Activated CD8-positive, alpha-beta memory T cell treated with anti-CD3 and anti-CD28 coated beads, Interleukin-2, amount 10 ng/mL, durations not matched to agents 7 days and 5 days (primary cell): ENCODE data around the gene GGT7. TPM values are rescaled to one million over a fixed set of nuclear protein-coding genes. Genes with fewer than 3 reads are reported as not detected.
A peak's percentile ranks its signal among the peaks of the same experiment; 100 is the strongest.
"Not testable (repeated sequence)": the region's sequence is repeated elsewhere in the genome, so short reads cannot be mapped to it uniquely, and the experiment has no call there.

ENCODE experiments used
- ATAC-seq: fragments of 150-1000 bp; cut with Tn5 transposase; one replicate; pipeline ENCODE4 v1.10.0; 2021; ENCODE audit warnings: moderate library complexity
- CTCF ChIA-PET: fragments of 350-600 bp; sonication (Branson Sonifier 250); formaldehyde crosslinking; loops from one replicate; lab custom pipeline; 2021; ENCODE audit warnings: antibody characterized with exemption; lab: Charles Lee
- DNase-seq: peaks from one replicate; pipeline ENCODE4 v3.0.0-alpha.2; 2020
- H3K27ac Mint-ChIP-seq: one replicate; pipeline ENCODE4 v1.8.0; 2021; ENCODE audit warnings: mild to moderate bottlenecking, mixed read lengths
- H3K27me3 Mint-ChIP-seq: one replicate; pipeline ENCODE4 v1.8.0; 2021; ENCODE audit warnings: mixed read lengths
- H3K36me3 Mint-ChIP-seq: one replicate; pipeline ENCODE4 v1.8.0; 2021; ENCODE audit warnings: mild to moderate bottlenecking, mixed read lengths
- H3K4me1 Mint-ChIP-seq: one replicate; pipeline ENCODE4 v1.8.0; 2021; ENCODE audit warnings: mixed read lengths
- H3K4me3 Mint-ChIP-seq: one replicate; pipeline ENCODE4 v1.8.0; 2021; ENCODE audit warnings: mild to moderate bottlenecking, moderate library complexity, mixed read lengths
- H3K9me3 Mint-ChIP-seq: one replicate; pipeline ENCODE4 v1.8.0; 2022; ENCODE audit warnings: low read depth, mixed read lengths
- total RNA-seq, 2 experiments: library from RNA; stranded (reverse); gene quantifications; one replicate each; pipeline ENCODE4 v1.2.3, GENCODE V29; 2021

GGT7 gene
- total RNA-seq, 2 experiments from 2014 or later = 3.5 to 4.6 TPM

DNA sequence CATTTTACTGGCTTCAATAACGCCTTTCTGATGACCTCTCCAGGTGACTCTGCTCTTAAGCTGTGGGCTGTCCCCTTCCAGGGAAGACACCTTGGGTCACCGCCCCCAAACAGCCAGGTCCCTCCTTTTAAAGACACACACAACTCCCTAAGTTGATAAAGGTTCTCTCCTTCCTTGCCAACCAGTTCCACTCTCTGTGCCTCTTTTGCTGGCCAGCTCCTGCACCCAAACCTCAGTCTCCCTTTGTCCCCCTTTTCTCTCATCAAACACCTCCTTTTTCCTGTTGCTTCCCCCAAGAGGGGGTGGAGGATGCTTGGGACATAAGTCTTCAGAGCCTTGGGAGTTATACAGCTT lies 48.2 kb downstream of the GGT7 start:
- peaks cover 7% of the 10 kb centered on the region for H3K36me3 Mint-ChIP-seq
- no peaks in the 10 kb centered on the region for H3K9me3 Mint-ChIP-seq
- ATAC-seq (peak; percentile 74), DNase-seq (peak; percentile 87)
- H3K27me3 Mint-ChIP-seq = peaks cover 4% of the 10 kb centered on the region
- CTCF ChIA-PET = interaction anchor here (0.8 to 2.6 kb wide), 7 partner anchors 9 to 133 kb away, joined by 3 to 8 read pairs (median 3); partner anchors contain the start of gene ACSS2
- H3K4me1 Mint-ChIP-seq = peaks cover 33% of the 10 kb centered on the region
- H3K27ac Mint-ChIP-seq = peak overlapping the region; percentile 96
- H3K4me3 Mint-ChIP-seq = peak overlapping the region; percentile 96

DNA sequence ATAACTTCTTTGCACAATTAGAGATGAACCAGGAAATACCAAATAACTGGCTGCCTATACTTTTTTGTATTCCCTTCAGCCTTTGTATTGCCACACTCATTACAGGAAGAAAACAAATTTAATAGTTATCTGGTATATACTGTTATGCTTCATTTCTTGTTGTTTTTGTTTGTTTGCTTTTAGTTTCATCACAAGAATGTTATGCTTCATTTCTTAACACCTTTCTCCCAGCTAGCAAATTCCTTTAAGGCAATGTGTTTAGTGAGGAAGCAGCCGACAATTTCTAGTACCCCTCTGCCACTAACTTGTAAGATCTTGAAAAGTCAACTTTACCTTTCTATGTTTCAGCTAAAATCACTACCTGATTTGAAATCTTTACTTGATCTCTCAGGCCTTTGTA lies 48.6 kb downstream of the GGT7 start:
- peak overlapping the region; percentile 96 for H3K27ac Mint-ChIP-seq
- DNase-seq (no peak), ATAC-seq (no peak)
- CTCF ChIA-PET = interaction anchor here (0.8 to 2.6 kb wide), 7 partner anchors 9 to 134 kb away, joined by 3 to 8 read pairs (median 3); partner anchors contain the start of gene ACSS2
- H3K36me3 Mint-ChIP-seq = peaks cover 7% of the 10 kb centered on the region
- peaks cover 33% of the 10 kb centered on the region for H3K4me1 Mint-ChIP-seq
- no peaks in the 10 kb centered on the region for H3K9me3 Mint-ChIP-seq
- H3K27me3 Mint-ChIP-seq = peaks cover 4% of the 10 kb centered on the region
- peak overlapping the region; percentile 96 for H3K4me3 Mint-ChIP-seq

DNA sequence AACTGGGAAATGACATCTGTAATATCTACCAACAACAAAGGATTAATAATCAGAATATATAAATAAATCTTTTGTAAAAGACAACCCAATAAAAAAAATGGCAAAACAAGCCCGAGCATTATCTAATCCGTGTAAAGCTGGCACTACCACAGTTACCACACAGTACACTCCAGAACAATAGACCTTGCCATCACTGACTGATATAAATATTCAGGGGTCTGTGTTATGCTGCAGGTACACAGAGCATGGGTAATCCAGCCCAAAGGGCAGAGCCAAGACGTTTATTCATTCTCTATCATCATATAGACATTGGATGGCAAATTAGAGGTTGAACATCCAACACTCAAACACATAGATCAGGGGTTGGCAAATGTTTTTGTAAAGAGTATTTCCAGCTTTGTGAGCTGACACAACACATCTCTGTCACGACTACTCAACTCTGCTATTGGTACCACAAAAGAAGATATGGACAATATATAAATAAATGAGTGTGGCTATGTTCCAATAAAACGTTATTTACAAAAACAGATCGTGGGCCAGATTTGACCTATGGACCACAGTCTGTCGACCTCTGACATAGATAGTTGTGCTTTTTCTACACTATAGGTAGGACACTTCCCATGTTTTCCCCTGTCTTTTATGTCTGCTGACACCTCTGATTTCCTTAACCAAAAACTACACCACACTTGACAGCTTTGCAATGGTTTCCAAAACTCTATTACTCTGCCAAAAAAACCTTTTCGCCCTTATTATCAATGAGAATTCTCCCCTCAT lies 51.7 kb downstream of the GGT7 start:
- CTCF ChIA-PET = interaction anchor here (0.5 to 0.7 kb wide), 2 partner anchors 83 to 275 kb away, joined by 3 to 4 read pairs; no protein-coding TSS in a partner anchor
- no peak for ATAC-seq
- Mint-ChIP-seq H3K4me1 (peaks cover 29% of the 10 kb centered on the region), H3K36me3 (peaks cover 7% of the 10 kb centered on the region), H3K27me3 (no peaks in the 10 kb centered on the region), H3K9me3 (no peaks in the 10 kb centered on the region), H3K4me3 (no peak overlapping the region), H3K27ac (no peak overlapping the region)
- DNase-seq = no peak

DNA sequence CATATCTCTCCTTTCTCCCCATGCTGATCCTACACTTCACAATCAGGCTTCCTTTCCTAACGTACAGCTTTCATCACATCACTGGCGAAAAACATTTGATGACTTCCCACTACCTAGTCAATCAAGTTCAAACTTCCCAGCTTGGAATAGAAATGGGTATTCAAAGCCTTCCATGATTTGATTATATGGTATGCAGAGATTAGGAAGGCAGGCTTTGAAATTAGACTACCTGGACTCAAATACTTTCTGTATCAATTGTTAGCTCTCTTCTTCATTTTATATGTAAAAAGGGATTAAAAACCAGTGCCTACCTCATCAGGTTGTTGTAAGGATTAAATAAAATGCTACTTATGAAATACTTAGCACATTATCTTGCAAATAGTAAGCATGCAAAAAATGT lies 54.9 kb downstream of the GGT7 start:
- no peak overlapping the region for H3K27ac Mint-ChIP-seq
- no peak for DNase-seq
- H3K36me3 Mint-ChIP-seq = peaks cover 3% of the 10 kb centered on the region
- no peak for ATAC-seq
- H3K9me3 Mint-ChIP-seq = no peaks in the 10 kb centered on the region
- CTCF ChIA-PET = interaction anchor here (1.3 kb wide), 1 partner anchor 30 kb away, joined by 3 read pairs; no protein-coding TSS in a partner anchor
- no peak overlapping the region for H3K4me3 Mint-ChIP-seq
- H3K4me1 Mint-ChIP-seq = peaks cover 18% of the 10 kb centered on the region
- H3K27me3 Mint-ChIP-seq = no peaks in the 10 kb centered on the region

DNA sequence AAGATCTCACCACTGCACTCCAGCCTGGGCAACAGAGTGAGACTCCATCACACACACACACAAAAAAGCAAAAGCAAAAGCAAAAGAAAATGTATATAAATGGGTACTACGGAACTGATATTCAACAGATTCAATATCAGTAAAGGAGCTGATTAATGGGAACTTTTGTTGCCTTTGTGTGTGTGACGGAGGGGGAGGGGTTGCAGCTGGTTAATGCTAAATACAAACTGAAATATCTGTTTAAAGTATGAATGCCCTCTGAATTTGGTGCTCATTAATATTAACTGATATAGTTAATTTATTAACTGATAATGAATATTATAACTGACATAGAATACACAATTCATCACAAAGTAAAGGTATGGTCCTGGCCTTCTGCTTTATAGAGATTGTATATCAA lies 55.6 kb downstream of the GGT7 start:
- H3K4me1 Mint-ChIP-seq = peaks cover 12% of the 10 kb centered on the region
- ATAC-seq (no peak), DNase-seq (no peak)
- H3K27me3 Mint-ChIP-seq = no peaks in the 10 kb centered on the region
- CTCF ChIA-PET = interaction anchor here (0.7 to 1.3 kb wide), 3 partner anchors 30 to 57 kb away, joined by 3 to 4 read pairs (median 3); no protein-coding TSS in a partner anchor
- H3K9me3 Mint-ChIP-seq = no peaks in the 10 kb centered on the region
- no peak overlapping the region for H3K27ac Mint-ChIP-seq
- no peak overlapping the region for H3K4me3 Mint-ChIP-seq
- peaks cover 3% of the 10 kb centered on the region for H3K36me3 Mint-ChIP-seq

DNA sequence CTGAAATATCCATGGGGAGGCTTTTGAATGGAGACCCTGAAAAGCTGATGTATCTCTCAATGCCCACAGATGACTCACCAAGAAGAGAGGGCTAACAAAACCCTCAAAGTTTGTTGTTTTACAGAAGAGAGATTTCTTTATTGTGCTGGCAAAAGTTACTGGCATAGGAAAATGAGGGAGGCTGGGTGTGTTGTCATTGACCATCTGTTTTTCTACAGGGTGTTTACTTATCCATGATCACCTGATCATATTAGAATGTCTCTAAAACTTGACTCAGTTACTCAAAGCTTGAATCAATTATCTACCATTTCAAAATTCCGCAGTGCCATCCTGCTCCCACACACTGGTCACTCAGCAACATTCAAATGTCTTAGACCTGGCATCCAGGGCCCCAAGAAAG lies 57.0 kb downstream of the GGT7 start:
- DNase-seq (no peak), ATAC-seq (no peak)
- no peak overlapping the region for H3K27ac Mint-ChIP-seq
- H3K27me3 Mint-ChIP-seq = no peaks in the 10 kb centered on the region
- H3K4me1 Mint-ChIP-seq = peaks cover 6% of the 10 kb centered on the region
- no peaks in the 10 kb centered on the region for H3K9me3 Mint-ChIP-seq
- CTCF ChIA-PET = no interaction called here
- no peak overlapping the region for H3K4me3 Mint-ChIP-seq
- peaks cover 2% of the 10 kb centered on the region for H3K36me3 Mint-ChIP-seq

DNA sequence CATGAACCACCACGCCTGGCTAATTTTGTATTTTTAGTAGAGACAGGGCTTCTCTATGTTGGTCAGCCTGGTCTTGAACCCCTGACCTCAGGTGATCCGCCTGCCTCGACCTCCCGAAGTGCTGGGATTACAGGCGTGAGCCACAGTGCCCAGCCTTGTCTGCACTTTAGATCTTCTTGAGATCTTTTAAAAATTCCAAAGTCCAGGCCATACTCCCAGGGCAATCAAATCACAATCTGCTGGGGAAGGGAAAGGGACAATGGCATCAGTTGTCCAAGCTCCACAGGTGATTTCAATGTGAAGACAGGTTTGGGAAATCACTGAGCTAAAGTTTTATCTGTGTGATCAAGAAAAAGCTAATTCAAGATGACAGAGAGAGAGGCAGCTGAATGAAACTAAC lies 64.1 kb downstream of the GGT7 start:
- H3K4me3 Mint-ChIP-seq = no peak overlapping the region
- H3K36me3 Mint-ChIP-seq = peaks cover 4% of the 10 kb centered on the region
- H3K27ac Mint-ChIP-seq = no peak overlapping the region
- DNase-seq (no peak), ATAC-seq (no peak)
- H3K27me3 Mint-ChIP-seq = no peaks in the 10 kb centered on the region
- peaks cover 5% of the 10 kb centered on the region for H3K4me1 Mint-ChIP-seq
- no peaks in the 10 kb centered on the region for H3K9me3 Mint-ChIP-seq
- CTCF ChIA-PET = no interaction called here

DNA sequence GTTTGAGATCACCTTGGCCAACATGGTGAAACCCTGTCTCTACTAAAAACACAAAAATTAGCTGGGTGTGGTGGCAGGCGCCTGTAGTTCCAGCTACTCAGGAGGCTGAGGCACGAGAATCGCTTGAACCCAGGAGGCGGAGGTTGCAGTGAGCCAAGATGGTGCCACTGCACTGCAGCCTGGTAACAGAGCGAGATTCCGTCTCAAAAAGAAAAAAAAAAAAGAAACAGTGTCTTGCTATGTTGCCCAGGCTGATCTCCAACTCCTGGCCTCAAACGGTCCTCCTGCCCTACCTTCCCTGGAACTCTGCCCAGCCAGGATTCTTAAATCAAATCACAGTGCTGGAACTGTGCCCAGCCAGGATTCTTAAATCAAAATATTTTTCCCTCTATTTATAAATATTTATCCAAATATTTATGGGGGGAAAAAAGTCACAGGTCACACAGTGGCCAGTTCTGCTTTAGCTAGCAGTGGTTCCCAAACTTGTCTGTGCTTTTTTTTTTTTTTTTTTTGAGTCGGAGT lies 64.7 kb downstream of the GGT7 start:
- ATAC-seq, CTCF ChIA-PET, H3K27me3 Mint-ChIP-seq, H3K9me3 Mint-ChIP-seq, H3K36me3 Mint-ChIP-seq, H3K27ac Mint-ChIP-seq, H3K4me3 Mint-ChIP-seq, H3K4me1 Mint-ChIP-seq, DNase-seq: not testable (repeated sequence)

DNA sequence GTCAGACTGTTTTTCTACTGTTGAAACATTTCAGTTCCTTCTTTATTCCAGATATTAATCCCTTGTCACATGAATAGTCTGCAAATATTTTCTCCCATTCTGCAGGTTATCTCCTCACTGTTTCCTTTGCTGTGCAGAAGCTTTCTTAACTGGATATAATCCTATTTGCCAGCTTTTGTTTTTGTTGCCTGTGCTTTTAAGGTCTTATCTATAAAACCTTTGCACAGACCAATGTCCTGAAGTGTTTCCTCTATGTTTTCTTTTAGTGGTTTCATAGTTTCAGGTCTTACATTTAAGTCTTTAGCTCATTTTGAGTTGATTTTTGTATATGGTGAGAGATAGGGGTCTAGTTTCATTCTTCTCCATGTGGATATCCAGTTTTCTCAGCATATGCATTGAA lies 66.4 kb downstream of the GGT7 start:
- no peak for DNase-seq
- no peak for ATAC-seq
- no peaks in the 10 kb centered on the region for H3K9me3 Mint-ChIP-seq
- H3K36me3 Mint-ChIP-seq = peaks cover 8% of the 10 kb centered on the region
- H3K4me3 Mint-ChIP-seq = no peak overlapping the region
- H3K27me3 Mint-ChIP-seq = no peaks in the 10 kb centered on the region
- H3K27ac Mint-ChIP-seq = no peak overlapping the region
- H3K4me1 Mint-ChIP-seq = peaks cover 5% of the 10 kb centered on the region
- CTCF ChIA-PET = no interaction called here

DNA sequence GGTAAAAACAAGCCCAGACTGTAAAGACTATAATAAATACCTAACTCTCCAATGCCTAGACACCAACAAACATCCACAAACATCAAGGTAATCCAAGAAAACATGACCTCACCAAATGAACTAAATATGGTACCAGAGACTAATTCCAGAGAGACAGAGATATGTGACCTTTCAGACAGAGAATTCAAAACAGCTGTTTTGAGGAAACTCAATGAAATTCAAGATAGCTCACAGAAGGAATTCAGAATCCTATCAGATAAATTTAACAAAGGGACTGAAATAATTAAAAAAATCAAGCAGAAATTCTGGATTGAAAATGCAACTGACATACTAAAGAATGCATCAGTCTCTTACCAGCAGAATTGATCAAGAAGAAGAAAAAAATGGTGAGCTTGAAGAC lies 73.8 kb downstream of the GGT7 start:
- Mint-ChIP-seq H3K4me3 (no peak overlapping the region), H3K27me3 (no peaks in the 10 kb centered on the region), H3K9me3 (no peaks in the 10 kb centered on the region), H3K4me1 (peaks cover 3% of the 10 kb centered on the region), H3K27ac (no peak overlapping the region), H3K36me3 (peaks cover 10% of the 10 kb centered on the region)
- CTCF ChIA-PET = no interaction called here
- ATAC-seq = no peak
- DNase-seq = no peak

DNA sequence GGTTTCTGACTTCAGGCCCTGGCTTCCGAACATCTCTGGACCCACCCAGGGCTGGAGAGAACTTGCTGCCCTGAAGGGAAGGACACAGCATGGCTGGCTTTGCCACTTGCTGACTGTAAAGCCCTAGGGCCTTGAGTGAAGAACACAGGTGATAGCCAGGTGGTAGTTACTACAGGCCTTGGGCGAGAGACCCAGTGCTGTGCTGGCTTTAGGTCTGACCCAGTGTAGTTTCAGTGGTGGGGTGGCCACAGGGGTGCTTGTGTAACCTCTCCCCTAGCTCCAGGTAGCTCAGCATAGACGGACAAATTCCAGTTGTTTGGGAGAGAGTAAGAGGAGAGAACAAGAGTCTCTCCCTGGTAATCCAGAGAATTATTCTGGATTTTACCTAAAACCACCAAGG lies 74.3 kb downstream of the GGT7 start:
- H3K27me3 Mint-ChIP-seq = no peaks in the 10 kb centered on the region
- H3K4me3 Mint-ChIP-seq = no peak overlapping the region
- H3K36me3 Mint-ChIP-seq = peaks cover 10% of the 10 kb centered on the region
- CTCF ChIA-PET = no interaction called here
- no peak for ATAC-seq
- DNase-seq = no peak
- peaks cover 3% of the 10 kb centered on the region for H3K4me1 Mint-ChIP-seq
- no peaks in the 10 kb centered on the region for H3K9me3 Mint-ChIP-seq
- H3K27ac Mint-ChIP-seq = no peak overlapping the region

DNA sequence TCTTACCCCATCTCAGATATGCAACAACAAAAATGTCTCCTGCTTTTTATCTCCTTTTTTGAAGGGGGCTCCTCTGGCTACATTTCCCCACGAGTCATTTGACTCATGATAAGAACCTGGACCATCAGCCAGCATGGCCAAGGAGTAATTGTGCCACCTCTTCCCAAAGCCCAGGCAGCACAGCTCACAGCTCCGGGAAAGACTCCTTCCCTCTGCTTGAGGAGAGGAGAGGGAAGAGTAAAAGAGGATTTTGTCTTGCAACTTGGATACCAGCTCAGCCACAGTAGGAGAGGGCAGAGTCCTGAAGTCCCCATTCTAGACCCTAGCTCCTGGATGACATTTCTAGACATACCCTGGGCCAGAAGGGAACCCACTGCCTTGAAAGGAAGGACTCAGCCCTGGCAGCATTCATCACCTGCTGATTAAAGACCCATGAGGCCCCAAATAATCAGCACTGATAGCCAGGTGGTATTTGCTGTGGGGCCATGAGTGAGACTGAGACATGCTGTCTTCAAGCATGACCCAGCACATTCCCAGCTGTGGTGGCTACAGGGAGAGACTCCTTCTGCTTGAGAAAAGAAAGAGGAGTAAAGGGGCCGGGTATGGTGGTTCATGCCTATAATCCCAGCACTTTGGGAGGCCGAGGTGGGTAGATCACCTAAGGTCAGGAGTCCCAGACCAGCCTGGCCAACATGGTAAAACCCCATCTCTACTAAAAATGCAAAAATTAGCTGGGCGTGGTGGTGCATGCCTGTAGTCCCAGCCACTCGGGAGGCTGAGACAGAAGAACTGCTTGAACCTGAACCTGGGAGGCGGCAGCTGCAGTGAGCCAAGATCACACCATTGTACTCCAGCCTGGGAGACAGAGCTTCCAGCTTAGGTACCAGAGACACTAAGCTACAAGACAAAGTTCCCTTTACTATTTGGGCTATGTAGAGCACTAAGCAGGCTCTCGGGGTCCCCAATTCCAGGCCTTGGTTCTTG lies 75.4 kb downstream of the GGT7 start:
- Mint-ChIP-seq H3K4me1 (peaks cover 3% of the 10 kb centered on the region), H3K27me3 (no peaks in the 10 kb centered on the region), H3K36me3 (peaks cover 10% of the 10 kb centered on the region), H3K27ac (no peak overlapping the region), H3K4me3 (no peak overlapping the region), H3K9me3 (no peaks in the 10 kb centered on the region)
- DNase-seq (no peak), ATAC-seq (no peak)
- CTCF ChIA-PET = interaction anchor here (0.8 to 1.3 kb wide), 3 partner anchors 28 to 542 kb away, joined by 3 to 6 read pairs (median 3); no protein-coding TSS in a partner anchor
